ENCODE measurements around the gene ANO6.

ANO6 gene

GRCh38 chr12:45254254-45254653, 38.4 kb downstream of the ANO6 start:
- TF ChIP-seq EZH2 (optimal IDR thresholded peaks at IDR 0.05; ENCODE audit: low read depth, low read length): no peak
- Histone ChIP-seq H3K27ac (ENCODE audit: low read length) (no peak overlapping the region), H3K4me3 (ENCODE audit: low read length) (no peak overlapping the region)

GRCh38 chr12:45256721-45257120, 40.8 kb downstream of the ANO6 start:
- Histone ChIP-seq H3K36me3 (replicated peaks; ENCODE audit: insufficient read depth, low read length) (no peaks in the 10 kb centered on the region), H3K79me2 (ENCODE audit: low read length) (peaks cover 88% of the 10 kb centered on the region)

More at GRCh38 chr12:45254254-45254653, 38.4 kb downstream of the ANO6 start:
- Histone ChIP-seq H3K9me2 (replicated peaks; ENCODE audit: insufficient read depth, low read length) (no peaks in the 10 kb centered on the region), H3K9ac (ENCODE audit: low read length) (no peak overlapping the region), H3K4me1 (ENCODE audit: low read length) (peaks cover 14% of the 10 kb centered on the region), H4K20me1 (ENCODE audit: insufficient read depth, low read length) (no peaks in the 10 kb centered on the region), H2AFZ (ENCODE audit: low read length) (no peak overlapping the region), H3K79me2 (ENCODE audit: low read length) (peaks cover 91% of the 10 kb centered on the region), H3K27me3 (replicated peaks; ENCODE audit: insufficient read depth, low read length) (no peaks in the 10 kb centered on the region), H3K4me2 (ENCODE audit: low read depth, low read length) (no peak overlapping the region), H3K9me3 (replicated peaks; ENCODE audit: insufficient read depth, low read length) (no peaks in the 10 kb centered on the region), H3K36me3 (replicated peaks; ENCODE audit: insufficient read depth, low read length) (no peaks in the 10 kb centered on the region), H3F3A (ENCODE audit: insufficient read depth, low read length) (peaks cover 4% of the 10 kb centered on the region; the same call in 1 of the 2 replicates)
- DNase-seq: no peak

GRCh38 chr12:45257185-45257930, 41.5 kb downstream of the ANO6 start:
- Histone ChIP-seq H3K4me3 (ENCODE audit: low read length) (no peak overlapping the region), H2AFZ (ENCODE audit: low read length) (no peak overlapping the region), H3K9me2 (replicated peaks; ENCODE audit: insufficient read depth, low read length) (no peaks in the 10 kb centered on the region), H3K79me2 (ENCODE audit: low read length) (peaks cover 84% of the 10 kb centered on the region), H3K27me3 (replicated peaks; ENCODE audit: insufficient read depth, low read length) (no peaks in the 10 kb centered on the region), H3K4me1 (ENCODE audit: low read length) (peaks cover 14% of the 10 kb centered on the region), H3K4me2 (ENCODE audit: low read depth, low read length) (no peak overlapping the region), H3K27ac (ENCODE audit: low read length) (peak overlapping the region; percentile 20; the same call in 1 of the 2 replicates), H3K36me3 (replicated peaks; ENCODE audit: insufficient read depth, low read length) (no peaks in the 10 kb centered on the region), H4K20me1 (ENCODE audit: insufficient read depth, low read length) (no peaks in the 10 kb centered on the region), H3K9me3 (replicated peaks; ENCODE audit: insufficient read depth, low read length) (no peaks in the 10 kb centered on the region), H3K9ac (ENCODE audit: low read length) (no peak overlapping the region), H3F3A (ENCODE audit: insufficient read depth, low read length) (peaks cover 4% of the 10 kb centered on the region; the same call in 1 of the 2 replicates)
- DNase-seq: peak; percentile 31
- TF ChIP-seq CTCF (IDR thresholded peaks at IDR 0.05; ENCODE audit: low read length) (0 out of 2 replicates have a peak, but pooled peaks have one; percentile 26), EZH2phosphoT487 (IDR thresholded peaks at IDR 0.05; ENCODE audit: low read length) (no peak), EZH2 (optimal IDR thresholded peaks at IDR 0.05; ENCODE audit: low read depth, low read length) (no peak)

More at GRCh38 chr12:45256721-45257120, 40.8 kb downstream of the ANO6 start:
- no peak overlapping the region for H3K4me3 ChIP-seq (ENCODE audit: low read length)
- peak overlapping the region; percentile 20; the same call in 1 of the 2 replicates for H3K27ac ChIP-seq (ENCODE audit: low read length)
- H4K20me1 ChIP-seq (ENCODE audit: insufficient read depth, low read length): no peaks in the 10 kb centered on the region
- no peak overlapping the region for H2AFZ ChIP-seq (ENCODE audit: low read length)
- DNase-seq: no peak
- H3K4me2 ChIP-seq (ENCODE audit: low read depth, low read length): no peak overlapping the region
- no peaks in the 10 kb centered on the region for H3K9me3 ChIP-seq (replicated peaks; ENCODE audit: insufficient read depth, low read length)
- peaks cover 4% of the 10 kb centered on the region; the same call in 1 of the 2 replicates for H3F3A ChIP-seq (ENCODE audit: insufficient read depth, low read length)
- no peak overlapping the region for H3K9ac ChIP-seq (ENCODE audit: low read length)
- no peak for TF ChIP-seq EZH2phosphoT487 (IDR thresholded peaks at IDR 0.05; ENCODE audit: low read length)
- no peak for TF ChIP-seq EZH2 (optimal IDR thresholded peaks at IDR 0.05; ENCODE audit: low read depth, low read length)
- no peak for TF ChIP-seq CTCF (IDR thresholded peaks at IDR 0.05; ENCODE audit: low read length)
- H3K4me1 ChIP-seq (ENCODE audit: low read length): peaks cover 14% of the 10 kb centered on the region
- no peaks in the 10 kb centered on the region for H3K9me2 ChIP-seq (replicated peaks; ENCODE audit: insufficient read depth, low read length)
- H3K27me3 ChIP-seq (replicated peaks; ENCODE audit: insufficient read depth, low read length): no peaks in the 10 kb centered on the region

GRCh38 chr12:45259675-45260074, 43.8 kb downstream of the ANO6 start:
- no peak overlapping the region for H3K27ac ChIP-seq (ENCODE audit: low read length)
- H3K79me2 ChIP-seq (ENCODE audit: low read length): peaks cover 84% of the 10 kb centered on the region
- no peaks in the 10 kb centered on the region for H3K9me3 ChIP-seq (replicated peaks; ENCODE audit: insufficient read depth, low read length)
- no peaks in the 10 kb centered on the region for H3K36me3 ChIP-seq (replicated peaks; ENCODE audit: insufficient read depth, low read length)
- no peaks in the 10 kb centered on the region for H3K27me3 ChIP-seq (replicated peaks; ENCODE audit: insufficient read depth, low read length)
- no peak overlapping the region for H3K4me3 ChIP-seq (ENCODE audit: low read length)
- no peaks in the 10 kb centered on the region for H3K9me2 ChIP-seq (replicated peaks; ENCODE audit: insufficient read depth, low read length)
- H3K4me2 ChIP-seq (ENCODE audit: low read depth, low read length): no peak overlapping the region
- H3F3A ChIP-seq (ENCODE audit: insufficient read depth, low read length): peaks cover 4% of the 10 kb centered on the region; the same call in 1 of the 2 replicates
- peaks cover 14% of the 10 kb centered on the region for H3K4me1 ChIP-seq (ENCODE audit: low read length)
- H3K9ac ChIP-seq (ENCODE audit: low read length): no peak overlapping the region
- no peak overlapping the region for H2AFZ ChIP-seq (ENCODE audit: low read length)
- no peaks in the 10 kb centered on the region for H4K20me1 ChIP-seq (ENCODE audit: insufficient read depth, low read length)
- no peak for TF ChIP-seq CTCF (IDR thresholded peaks at IDR 0.05; ENCODE audit: low read length)
- TF ChIP-seq EZH2 (optimal IDR thresholded peaks at IDR 0.05; ENCODE audit: low read depth, low read length): no peak
- TF ChIP-seq EZH2phosphoT487 (IDR thresholded peaks at IDR 0.05; ENCODE audit: low read length): no peak
- no peak for DNase-seq
